Stimulated activated CD8-positive, alpha-beta memory T cell treated with anti-CD3 and anti-CD28 coated beads, Interleukin-15, amount 100 ng/mL, for 1 hour (primary cell): Measurements from ENCODE around the gene FBXL17.

Source experiments
- DNase-seq: peaks from one replicate; pipeline ENCODE4 v3.0.0-alpha.2; 2020; ENCODE audit warnings: low read depth

The FBXL17 gene

GRCh38 chr5:108373426-108373825 lies 8.5 kb downstream of the FBXL17 start:
- DNase-seq, result no peak

GRCh38 chr5:108372369-108372768 lies 9.5 kb downstream of the FBXL17 start:
- DNase-seq, result no peak

- no peak for DNase-seq
These were observed 10.6 kb downstream of the FBXL17 start for GRCh38 chr5:108371263-108371662.

- DNase-seq, result no peak
These were observed 12.7 kb downstream of the FBXL17 start for GRCh38 chr5:108369167-108369566.

GRCh38 chr5:108367679-108368334 lies 14.1 kb downstream of the FBXL17 start:
- no peak for DNase-seq

GRCh38 chr5:108366500-108366899 lies 15.4 kb downstream of the FBXL17 start:
- no peak for DNase-seq

- DNase-seq, result no peak
These were observed 20.1 kb downstream of the FBXL17 start for GRCh38 chr5:108361771-108362170.

GRCh38 chr5:108361239-108361638 lies 20.7 kb downstream of the FBXL17 start:
- DNase-seq, result no peak

GRCh38 chr5:108360280-108360679 lies 21.6 kb downstream of the FBXL17 start:
- no peak for DNase-seq

GRCh38 chr5:108356286-108356685 lies 25.6 kb downstream of the FBXL17 start:
- no peak for DNase-seq

GRCh38 chr5:108353087-108353486 lies 28.8 kb downstream of the FBXL17 start:
- DNase-seq, result no peak

GRCh38 chr5:108345541-108346171 lies 36.2 kb downstream of the FBXL17 start:
- no peak for DNase-seq

- DNase-seq, result no peak
These were observed 37.6 kb downstream of the FBXL17 start for GRCh38 chr5:108344103-108344822.

GRCh38 chr5:108341866-108342265 lies 40.0 kb downstream of the FBXL17 start:
- no peak for DNase-seq

GRCh38 chr5:108340131-108340530 lies 41.8 kb downstream of the FBXL17 start:
- no peak for DNase-seq

- no peak for DNase-seq
These were observed 42.7 kb downstream of the FBXL17 start for GRCh38 chr5:108339220-108339619.

GRCh38 chr5:108334225-108334624 lies 47.7 kb downstream of the FBXL17 start:
- no peak for DNase-seq

- DNase-seq, result no peak
These were observed 54.9 kb downstream of the FBXL17 start for GRCh38 chr5:108326982-108327381.

- DNase-seq, result no peak
These were observed 57.0 kb downstream of the FBXL17 start for GRCh38 chr5:108324886-108325285.

- DNase-seq, result no peak
These were observed 60.6 kb downstream of the FBXL17 start for GRCh38 chr5:108321341-108321740.

- DNase-seq, result no peak
These were observed 61.7 kb downstream of the FBXL17 start for GRCh38 chr5:108320231-108320630.

GRCh38 chr5:108315829-108316228 lies 66.1 kb downstream of the FBXL17 start:
- no peak for DNase-seq

- no peak for DNase-seq
These were observed 69.6 kb downstream of the FBXL17 start for GRCh38 chr5:108312258-108312657.
